GM18499 (cell line): ENCODE measurements around the gene VAT1L.

Experiments
- ATAC-seq: cut with Tn5 transposase; IDR thresholded peaks from one replicate; pipeline ENCODE4 v1.9.1; 2021; ENCODE audit warnings: moderate number of reproducible peaks; ENCODE audit not compliant: insufficient read depth, unreplicated experiment

VAT1L gene

GRCh38 chr16:77860953-77861352, 72.6 kb downstream of the VAT1L start:
- no peak for ATAC-seq

GRCh38 chr16:77863250-77863649, 74.9 kb downstream of the VAT1L start:
- ATAC-seq, result no peak

- ATAC-seq, result no peak
These were observed 78.4 kb downstream of the VAT1L start for GRCh38 chr16:77866752-77867151.

GRCh38 chr16:77868052-77868451, 79.7 kb downstream of the VAT1L start:
- peak; percentile 44 for ATAC-seq

GRCh38 chr16:77868478-77868877, 80.1 kb downstream of the VAT1L start:
- peak; percentile 74 for ATAC-seq

GRCh38 chr16:77869997-77870813, 81.8 kb downstream of the VAT1L start:
- ATAC-seq, result no peak

- ATAC-seq, result no peak
These were observed 83.6 kb downstream of the VAT1L start for GRCh38 chr16:77871932-77872331.

- no peak for ATAC-seq
These were observed 84.7 kb downstream of the VAT1L start for GRCh38 chr16:77873066-77873465.

GRCh38 chr16:77874347-77874746, 86.0 kb downstream of the VAT1L start:
- no peak for ATAC-seq

GRCh38 chr16:77876776-77877175, 88.4 kb downstream of the VAT1L start:
- ATAC-seq, result no peak

GRCh38 chr16:77877712-77878347, 89.5 kb downstream of the VAT1L start:
- no peak for ATAC-seq

- ATAC-seq, result no peak
These were observed 93.1 kb downstream of the VAT1L start for GRCh38 chr16:77881355-77882030.

GRCh38 chr16:77882358-77882757, 94.0 kb downstream of the VAT1L start:
- ATAC-seq, result no peak

- ATAC-seq, result no peak
These were observed 97.4 kb downstream of the VAT1L start for GRCh38 chr16:77885571-77886295.

GRCh38 chr16:77888871-77889270, 100.5 kb downstream of the VAT1L start:
- ATAC-seq, result no peak

- no peak for ATAC-seq
These were observed 101.7 kb downstream of the VAT1L start for GRCh38 chr16:77890075-77890474.

GRCh38 chr16:77894162-77894561, 105.8 kb downstream of the VAT1L start:
- ATAC-seq, result no peak

- ATAC-seq, result no peak
These were observed 107.6 kb downstream of the VAT1L start for GRCh38 chr16:77895962-77896361.

GRCh38 chr16:77896415-77897128, 108.2 kb downstream of the VAT1L start:
- ATAC-seq, result no peak

- ATAC-seq, result no peak
These were observed 108.7 kb downstream of the VAT1L start for GRCh38 chr16:77897129-77897437.
